VCaP (cell line): ENCODE measurements around the gene SELENBP1.
"Not testable (repeated sequence)": the region's sequence is repeated elsewhere in the genome, so short reads cannot be mapped to it uniquely, and the experiment has no call there.

ENCODE experiments used
- H3K27ac ChIP-seq: fragments of 450-650 bp; 2 replicates; pipeline ENCODE4 v1.5.1; 2017
- TF ChIP-seq, protein P1 (sequence below): fragments of 450-650 bp; conservative IDR thresholded peaks from 2 replicates; pipeline ENCODE4 v1.5.1; 2017; ENCODE audit warnings: mild to moderate bottlenecking, moderate library complexity

The SELENBP1 gene

DNA sequence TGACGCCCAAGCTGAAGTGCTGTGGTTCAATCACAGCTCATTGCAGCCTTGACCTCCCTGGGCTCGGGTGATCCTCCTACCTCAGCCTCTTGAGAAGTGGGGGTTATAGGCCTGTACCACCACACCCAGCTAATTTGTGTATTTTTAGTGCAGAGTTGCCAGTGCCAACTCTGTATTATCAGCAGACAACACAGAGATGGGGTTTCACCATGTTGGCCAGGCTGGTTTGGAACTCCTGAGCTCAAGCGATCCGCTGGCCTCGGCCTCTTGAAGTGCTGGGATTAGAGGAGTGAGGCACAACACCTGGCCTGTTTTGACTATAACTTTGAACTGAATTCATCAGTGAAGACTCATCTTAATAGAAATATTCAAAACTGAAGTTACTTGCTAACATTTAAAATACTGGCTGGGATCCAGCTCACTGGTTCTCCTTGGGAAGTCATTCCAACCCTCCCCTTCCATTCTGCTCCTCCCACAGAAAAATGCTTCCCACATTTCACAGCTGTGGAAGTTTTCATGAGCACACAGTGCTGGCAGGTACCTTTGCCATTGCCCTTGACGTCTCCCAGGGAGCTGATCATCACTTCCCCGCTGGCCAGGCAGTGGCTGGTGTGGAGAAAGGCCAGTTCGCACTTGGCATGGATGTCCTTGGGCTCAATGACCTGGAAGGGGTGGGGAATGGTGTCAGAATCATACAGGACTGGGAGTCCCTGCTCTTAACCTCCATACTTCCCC lies 4.7 kb downstream of the SELENBP1 start:
- TF ChIP-seq, protein P1, sequence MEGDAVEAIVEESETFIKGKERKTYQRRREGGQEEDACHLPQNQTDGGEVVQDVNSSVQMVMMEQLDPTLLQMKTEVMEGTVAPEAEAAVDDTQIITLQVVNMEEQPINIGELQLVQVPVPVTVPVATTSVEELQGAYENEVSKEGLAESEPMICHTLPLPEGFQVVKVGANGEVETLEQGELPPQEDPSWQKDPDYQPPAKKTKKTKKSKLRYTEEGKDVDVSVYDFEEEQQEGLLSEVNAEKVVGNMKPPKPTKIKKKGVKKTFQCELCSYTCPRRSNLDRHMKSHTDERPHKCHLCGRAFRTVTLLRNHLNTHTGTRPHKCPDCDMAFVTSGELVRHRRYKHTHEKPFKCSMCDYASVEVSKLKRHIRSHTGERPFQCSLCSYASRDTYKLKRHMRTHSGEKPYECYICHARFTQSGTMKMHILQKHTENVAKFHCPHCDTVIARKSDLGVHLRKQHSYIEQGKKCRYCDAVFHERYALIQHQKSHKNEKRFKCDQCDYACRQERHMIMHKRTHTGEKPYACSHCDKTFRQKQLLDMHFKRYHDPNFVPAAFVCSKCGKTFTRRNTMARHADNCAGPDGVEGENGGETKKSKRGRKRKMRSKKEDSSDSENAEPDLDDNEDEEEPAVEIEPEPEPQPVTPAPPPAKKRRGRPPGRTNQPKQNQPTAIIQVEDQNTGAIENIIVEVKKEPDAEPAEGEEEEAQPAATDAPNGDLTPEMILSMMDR, result no peak
- H3K27ac ChIP-seq, result no peak overlapping the region

DNA sequence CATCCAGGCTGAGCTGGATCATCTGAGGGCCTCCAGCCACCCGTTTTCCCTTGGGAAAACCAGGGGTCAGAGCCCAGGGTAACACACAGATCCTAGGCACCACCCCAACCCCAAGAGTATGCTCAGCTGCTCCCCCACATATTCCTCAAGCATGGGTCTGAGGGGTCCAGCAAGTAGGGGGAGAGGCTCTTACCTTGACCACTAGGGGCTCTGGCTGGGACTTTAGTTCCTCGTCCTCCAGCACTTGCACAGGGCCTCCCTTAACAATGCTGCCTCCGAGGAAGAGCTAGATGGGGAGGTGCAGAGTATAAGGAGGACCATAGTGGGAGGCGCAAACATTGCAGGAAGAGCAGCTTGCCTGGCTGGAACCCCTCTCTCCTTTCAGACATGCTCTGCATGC lies 7.5 kb downstream of the SELENBP1 start:
- TF ChIP-seq, protein P1, result no peak
- H3K27ac ChIP-seq, result no peak overlapping the region

DNA sequence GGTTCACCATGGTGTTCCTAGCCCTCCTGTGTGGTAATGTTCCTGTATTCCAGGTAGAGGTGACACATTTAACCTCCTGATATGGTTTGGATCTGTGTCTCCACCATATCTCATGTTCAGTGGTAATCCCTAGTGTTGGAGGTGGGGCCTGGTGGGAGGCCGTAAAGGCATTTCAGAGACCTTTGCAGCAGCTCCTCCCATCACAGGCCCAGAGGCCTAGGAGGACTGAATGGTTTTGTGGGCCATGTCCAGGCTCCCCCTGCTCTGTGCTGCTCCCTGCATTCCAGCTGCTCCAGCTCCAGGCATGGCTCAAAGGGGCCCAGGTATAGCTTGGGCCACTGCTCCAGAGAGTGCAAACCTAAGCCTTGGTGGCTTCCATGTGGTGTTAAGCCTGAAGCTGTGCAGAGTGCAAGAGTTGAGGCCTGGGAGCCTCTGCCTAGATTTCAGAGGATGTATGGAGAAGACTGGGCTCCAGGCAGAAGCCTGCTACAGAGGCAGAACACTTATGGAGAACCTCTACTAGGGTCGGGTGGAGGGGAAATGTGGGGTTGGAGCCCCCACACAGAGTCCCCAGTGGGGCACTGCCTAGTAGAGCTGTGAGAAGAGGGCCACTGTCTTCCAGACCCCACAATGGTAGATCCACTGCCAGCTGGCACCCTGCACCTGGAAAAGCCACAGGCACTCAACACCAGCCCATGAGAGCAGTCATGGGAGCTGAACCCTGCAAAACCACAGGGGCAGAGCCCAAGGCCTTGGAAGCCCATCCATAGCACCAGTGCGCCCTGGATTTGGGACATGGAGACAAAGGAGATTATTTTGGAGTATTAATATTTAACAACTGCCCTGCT lies 10.0 kb downstream of the SELENBP1 start:
- H3K27ac ChIP-seq, result no peak overlapping the region
- TF ChIP-seq, protein P1, result no peak

DNA sequence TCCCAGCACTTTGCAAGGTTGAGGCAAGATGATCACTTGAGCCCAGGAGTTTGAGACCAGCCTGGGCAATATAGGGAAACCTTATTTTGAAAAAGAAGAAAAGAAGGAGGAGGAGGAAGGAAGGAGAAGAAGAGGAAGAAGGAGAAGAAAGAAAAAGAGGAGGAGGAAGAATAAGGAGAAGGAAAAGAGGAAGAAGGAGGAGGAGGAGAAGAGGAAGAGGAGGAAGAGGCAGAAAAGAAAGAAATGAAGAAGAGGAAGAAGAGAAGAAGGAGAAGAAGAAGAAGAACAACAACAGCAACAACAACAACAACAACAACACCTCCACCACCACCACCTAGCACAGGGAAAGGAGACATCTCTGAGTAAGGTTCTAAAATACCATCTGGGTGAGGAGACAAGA lies 10.6 kb downstream of the SELENBP1 start:
- no peak overlapping the region for H3K27ac ChIP-seq

DNA sequence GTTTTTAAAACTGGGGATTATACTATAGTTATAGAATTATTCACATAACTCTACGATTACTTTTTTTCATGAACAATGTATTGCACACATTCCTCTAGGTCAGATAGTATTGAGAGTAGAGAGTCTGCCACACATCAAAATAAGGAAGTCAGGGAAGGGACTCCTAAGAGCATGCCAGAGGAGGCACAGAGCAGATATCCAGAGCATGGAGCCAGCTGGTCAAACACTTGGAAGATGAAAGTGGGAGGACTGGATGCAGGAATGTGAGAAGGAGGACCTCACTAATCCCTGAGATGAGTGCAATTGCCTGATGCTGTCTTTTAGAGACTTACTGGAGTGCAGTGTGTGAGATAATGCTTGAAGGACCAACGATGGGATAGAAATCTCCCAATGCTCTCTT lies 15.8 kb downstream of the SELENBP1 start:
- TF ChIP-seq, protein P1, result no peak
- no peak overlapping the region for H3K27ac ChIP-seq

More for the DNA sequence above, 10.6 kb downstream of the SELENBP1 start:
- TF ChIP-seq, protein P1, result no peak

DNA sequence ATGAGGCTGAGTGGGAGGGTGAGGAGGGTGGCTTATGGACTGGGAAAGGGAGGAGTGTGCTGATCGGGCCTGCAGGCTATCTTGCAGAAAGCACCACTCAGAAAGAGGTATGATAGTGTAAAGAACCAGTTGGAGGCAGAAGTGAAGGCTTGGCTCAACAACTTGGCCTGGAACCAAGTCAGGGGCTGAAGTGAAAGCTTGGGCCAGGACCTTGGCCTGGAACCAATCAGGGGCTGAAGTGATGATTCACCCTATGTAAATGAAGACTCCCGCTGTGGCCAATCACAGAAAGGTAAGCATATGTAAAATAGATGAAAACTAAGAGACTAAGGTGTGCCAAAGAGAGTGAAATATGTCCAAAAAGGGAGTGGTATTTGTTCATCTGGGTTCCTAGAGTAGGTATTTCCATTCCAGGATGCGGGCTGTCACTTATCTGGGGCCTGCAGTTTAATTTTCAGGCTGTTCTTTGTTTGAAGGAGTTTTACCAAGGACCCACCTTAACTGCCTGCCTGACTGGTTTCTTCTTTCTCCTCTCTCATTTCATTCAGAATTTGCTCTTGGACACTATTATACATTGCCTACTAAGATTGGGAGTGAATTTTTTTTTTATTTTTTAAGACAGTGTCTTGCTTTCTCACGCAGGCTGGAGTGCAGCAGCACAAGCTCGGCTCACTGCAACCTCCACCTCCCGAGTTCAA lies 20.3 kb downstream of the SELENBP1 start:
- TF ChIP-seq, protein P1, result no peak
- no peak overlapping the region for H3K27ac ChIP-seq

DNA sequence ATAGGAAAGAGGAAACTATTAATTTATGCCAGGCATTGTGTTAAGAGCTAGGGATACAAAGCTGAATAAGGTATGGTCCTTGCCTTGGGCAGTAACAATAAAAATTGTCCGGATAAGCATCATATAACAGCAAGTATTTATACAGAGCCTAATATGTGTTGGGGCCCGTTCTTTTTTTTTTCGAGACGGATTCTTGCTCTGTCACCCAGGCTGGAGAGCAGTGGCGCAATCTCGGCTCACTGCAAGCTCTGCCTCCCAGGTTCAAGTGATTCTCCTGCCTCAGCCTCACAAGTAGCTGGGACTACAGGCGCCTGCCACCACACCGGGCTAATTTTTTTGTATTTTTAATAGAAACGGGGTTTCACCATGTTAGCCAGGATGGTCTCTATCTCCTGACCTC lies 22.2 kb downstream of the SELENBP1 start:
- H3K27ac ChIP-seq, result not testable (repeated sequence)
